HG03196 (cell line): ENCODE results near the gene RBBP8NL.

Source experiments
- ATAC-seq: cut with Tn5 transposase; IDR thresholded peaks from one replicate; pipeline ENCODE4 v1.9.1; 2021; ENCODE audit not compliant: unreplicated experiment

Gene RBBP8NL, protein sequence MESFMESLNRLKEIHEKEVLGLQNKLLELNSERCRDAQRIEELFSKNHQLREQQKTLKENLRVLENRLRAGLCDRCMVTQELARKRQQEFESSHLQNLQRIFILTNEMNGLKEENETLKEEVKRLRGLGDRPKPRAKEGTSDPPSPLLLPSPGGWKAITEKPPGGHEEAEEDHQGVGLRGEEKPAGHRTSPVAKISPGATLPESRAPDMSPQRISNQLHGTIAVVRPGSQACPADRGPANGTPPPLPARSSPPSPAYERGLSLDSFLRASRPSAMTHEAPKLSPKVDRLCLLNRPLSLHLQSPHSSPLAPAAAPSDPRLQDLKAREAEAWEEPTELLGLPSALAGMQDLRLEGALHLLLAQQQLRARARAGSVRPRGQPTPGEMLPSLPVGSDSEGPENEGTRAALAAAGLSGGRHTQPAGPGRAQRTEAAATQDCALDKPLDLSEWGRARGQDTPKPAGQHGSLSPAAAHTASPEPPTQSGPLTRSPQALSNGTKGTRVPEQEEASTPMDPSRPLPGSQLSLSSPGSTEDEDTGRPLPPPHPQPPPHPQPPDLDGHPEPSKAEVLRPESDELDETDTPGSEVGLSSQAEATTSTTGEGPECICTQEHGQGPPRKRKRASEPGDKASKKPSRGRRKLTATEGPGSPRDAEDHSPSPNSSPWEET

DNA sequence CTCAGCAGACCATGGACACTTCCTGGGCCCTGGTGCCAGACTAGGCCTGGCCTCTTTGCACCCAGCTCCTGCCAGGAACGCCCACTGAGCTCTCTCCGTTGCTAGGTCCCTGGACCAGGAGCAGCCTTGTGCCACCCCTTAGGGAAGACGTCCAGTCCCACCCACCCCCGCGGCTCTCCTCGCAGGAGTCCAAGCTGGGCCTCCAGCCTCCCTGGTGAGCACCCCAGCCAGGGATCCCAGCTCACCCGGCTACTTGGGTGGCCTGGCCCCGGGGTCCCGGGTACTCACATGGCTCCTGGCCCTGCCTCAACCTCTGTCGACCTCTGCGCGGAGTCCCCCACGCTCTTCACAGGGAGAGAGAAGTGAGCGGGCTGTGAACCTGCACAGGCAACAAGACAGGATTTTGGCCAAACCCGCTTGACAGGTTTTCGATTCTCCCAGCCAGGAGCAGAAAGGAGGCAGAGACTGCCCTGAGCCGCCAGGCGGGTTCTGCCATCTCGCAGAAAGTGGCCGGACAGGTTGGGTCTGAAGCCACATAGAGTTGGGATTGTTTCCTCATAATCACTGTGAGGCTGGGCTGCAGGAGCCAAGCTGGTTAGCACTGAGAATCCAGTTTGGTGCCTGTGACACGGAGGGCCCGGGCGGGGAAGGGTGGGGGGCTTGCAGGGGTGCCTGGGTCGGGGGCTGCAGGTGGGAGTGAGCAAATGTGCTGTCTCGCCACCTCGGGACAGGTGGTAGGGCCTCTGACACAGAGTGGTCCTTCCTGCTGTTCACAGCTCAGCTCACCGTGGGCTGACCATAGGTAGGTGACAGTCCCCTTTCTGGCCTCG is at the start of gene RBBP8NL:
Gene RBBP8NL (minus strand): TSS at position 368 of the 830 bp plus-strand sequence. CDS start 7,892 bp downstream, outside the sequence.
- ATAC-seq, result no peak

DNA sequence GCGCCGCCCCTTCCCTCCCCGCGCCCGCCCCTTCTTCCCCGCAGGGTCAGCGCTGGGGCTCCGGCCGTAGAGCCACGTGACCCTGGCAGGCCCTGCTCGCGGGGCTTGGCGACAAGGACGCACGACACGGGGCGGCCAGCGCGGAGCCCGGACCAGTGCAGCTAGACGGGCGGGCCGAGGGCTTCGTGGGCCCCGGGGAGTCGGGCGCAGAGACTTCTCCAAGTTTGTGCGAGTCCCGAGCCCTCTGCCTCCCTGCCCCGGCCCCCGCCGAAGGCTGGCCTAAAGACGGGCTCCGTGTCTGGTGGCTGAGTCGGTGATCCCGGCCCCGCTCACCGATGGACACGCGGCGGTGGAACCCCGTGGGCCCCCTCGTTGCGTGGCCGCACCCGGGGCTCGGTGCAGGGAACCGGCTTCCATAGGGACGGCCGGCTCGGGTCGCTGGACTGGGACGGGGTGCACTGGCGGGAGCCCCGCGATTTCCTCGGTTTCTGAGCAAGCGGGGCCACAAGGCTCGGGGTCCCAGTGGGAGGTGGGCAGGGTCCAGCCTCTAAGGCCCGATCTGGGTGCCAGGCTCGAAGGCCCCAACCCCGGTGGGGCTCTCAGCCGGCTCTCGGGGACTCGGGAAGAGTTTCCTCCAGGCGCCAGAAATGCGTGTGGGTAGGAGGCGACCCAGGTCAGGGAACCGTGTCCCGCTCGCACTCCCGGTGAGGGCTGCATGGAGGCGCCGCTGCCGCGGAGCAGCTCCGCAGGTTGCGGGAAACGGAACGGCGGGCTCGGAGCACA is 48.9 kb upstream of the RBBP8NL start:
- no peak for ATAC-seq

DNA sequence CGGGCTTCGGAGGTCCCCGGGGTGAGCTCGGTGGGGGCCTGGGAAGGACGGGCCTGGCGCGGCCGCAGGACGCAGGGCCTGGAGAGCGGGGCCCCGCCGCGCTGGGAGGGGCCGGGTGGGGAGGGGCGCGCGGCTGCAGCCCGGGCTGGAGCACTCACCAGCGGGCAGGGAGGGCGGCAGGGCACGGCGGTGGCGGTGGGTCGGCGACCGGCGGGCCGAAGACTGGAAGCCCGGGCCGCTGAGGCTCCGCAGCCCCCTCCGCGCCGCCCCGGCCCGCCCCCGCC is 48.4 kb upstream of the RBBP8NL start, which contains the start of gene GATA5:
Gene GATA5 (minus strand): TSS at position 224 of the 284 bp plus-strand sequence. CDS start 474 bp downstream, outside the sequence.
- ATAC-seq, result no peak

DNA sequence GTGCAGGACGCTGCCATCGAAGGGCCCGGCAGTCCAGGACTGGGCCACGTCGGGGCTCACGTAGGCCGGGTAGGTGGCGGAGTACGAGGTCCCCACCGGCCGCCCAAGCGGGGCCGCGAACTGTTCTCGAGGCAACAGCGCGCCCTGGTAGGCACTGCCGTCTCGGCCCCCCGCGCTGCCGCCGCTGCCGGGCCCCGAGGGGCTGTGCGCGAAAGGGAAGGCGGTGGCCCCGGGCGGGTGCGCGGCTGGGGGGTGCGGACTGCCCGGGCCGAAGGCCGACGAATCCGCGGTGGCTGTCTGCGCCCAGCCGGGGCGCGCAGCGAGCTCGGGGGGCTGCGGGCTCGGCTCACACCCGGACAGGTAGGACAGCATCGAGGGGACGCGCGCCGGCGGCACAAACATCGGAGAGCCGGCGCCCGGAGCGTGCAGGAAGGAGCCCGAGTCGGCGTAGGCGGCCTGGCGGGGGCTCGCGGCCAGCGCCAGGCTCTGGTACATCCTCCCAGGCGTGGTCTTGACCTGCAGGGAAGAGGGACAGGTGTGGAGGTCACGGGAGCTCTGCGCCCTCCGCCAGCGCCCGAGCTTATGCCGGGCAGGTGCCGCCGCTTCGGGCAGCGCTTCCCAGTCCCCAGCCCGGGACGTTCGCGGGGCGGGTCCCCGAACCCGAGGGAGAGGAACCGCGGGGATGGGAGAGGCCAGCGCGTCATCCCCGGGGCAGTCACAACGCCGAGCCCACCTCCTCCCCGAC is 47.9 kb upstream of the RBBP8NL start:
- ATAC-seq, result no peak

DNA sequence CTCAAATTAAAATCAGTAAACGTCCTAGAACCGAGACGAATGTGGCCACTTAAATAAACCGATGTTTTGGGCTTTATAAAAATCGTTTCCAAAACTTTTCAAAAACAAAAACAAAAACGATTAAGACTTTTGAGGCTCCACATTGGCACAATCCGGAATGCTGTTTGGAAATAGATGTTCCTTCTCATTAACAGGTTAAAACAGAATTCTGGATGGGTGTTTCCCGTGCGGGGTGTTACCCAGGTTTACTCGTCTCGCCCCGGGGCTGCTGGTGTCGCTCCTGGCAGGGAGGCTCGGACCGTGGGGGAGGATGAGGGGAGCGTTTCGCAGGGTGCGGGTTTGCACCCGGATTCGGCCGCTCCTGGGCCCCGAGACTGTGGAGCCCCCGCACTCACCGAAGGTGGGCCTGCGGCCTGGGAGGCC is 47.3 kb upstream of the RBBP8NL start:
- ATAC-seq, result no peak

DNA sequence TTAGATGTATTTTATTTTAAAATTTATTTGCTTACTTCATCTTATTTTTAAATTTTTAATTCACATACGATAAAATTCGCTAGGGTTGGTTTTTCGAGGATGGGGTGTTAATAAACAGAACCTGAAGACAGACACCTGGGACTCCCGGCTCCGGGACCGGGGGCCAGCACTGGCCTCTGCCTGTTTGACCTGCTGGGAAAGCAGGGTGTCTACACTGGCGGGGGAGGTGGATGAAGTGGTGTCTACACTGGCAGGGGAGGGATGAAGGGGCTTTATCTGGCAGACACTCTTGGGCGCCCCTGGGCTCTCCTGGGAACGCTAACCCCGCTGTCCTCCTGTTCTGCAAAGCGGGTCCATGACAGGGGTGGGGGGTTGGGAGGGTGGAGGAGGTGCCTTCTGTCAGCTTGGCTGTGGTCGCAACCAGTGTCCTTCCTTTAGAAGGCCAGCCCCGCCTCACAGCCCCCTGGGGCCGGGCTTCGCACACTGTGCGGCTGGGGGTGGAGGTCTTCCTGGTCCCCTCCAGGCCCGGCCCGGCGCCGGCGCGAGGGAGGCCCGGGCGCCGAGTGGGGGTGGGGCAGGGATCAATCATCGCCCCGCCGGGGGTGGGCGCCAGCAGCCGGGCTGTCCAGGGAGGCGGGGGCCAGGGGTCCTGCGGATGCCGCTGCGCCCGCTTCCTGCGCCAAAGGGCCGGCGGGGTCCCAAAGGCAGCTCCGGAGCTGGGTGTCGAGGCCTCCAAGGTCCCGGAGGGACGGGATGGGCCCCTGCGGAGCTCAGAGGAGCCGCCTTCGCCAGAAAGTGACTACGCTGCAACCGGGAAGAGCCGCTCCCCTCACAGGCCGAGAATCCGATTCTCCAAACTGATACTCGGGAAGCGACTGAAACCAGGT is 46.6 kb upstream of the RBBP8NL start:
- ATAC-seq, result no peak

DNA sequence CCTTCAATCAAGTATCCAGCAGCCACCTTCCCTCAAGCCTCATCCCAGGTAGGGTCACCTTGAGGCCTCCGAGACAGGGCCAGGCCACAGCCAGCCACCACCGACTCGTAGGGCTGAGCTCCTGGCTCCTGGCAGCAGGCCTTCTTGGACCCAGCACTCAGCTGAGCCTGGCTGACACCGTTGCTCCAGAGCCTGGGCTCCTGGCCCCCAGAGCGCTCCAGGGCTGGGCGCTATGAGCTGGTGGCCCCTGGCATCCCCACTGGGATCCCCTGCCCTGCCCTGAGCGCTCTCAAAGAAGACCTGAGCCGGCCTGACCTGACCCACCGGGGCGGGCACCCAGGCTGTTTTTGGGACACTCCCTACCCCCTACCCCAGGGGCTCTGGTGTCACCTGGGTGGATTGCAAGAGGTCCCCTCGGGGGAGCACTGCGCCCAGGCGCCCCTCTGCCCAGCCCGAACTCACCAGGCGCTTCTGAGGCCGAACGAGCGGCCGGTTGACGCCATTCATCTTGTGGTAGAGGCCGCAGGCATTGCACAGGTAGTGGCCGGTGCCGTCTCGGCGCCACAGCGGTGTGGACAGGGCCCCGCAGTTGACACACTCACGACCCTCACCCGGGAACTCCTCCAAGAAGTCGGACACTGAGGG is 45.7 kb upstream of the RBBP8NL start:
- ATAC-seq, result no peak

DNA sequence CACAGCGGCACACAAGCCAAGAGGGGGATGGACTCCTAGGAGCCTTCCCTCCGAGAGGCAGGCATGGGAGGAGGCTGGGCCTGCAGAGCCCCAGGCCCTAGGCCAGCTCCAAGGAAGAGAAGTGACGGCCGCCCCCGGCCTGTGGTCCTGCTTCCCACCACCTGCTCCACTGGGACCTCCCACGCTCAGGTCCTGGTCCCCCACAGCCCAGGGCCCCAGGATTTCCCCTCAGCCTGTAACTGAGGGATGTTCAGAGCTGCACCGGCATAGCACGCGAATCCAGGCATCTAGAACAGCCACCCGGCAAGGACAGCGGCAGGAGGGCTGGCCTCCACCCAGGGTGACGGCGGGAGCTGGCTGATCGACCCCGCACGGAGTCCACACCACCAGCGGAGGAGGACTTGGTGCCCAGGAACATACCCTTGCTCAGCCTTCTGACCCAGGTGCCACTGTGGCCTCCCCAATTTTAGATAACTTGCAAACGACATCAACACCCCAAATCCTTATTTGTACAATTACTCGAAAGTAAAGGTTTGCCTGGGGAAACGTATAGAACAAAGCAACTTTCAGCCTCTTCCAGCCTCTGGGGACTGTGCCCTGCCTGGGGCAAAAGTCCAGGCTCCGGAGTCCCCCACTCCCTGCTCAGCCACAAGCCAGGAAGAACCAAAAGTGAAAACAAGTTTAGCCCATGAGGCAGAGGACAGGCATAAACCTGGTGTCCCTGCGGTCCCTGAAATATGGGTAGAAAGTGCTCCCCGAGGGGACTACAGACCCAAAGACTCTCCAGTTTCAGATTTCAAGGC is 45.0 kb upstream of the RBBP8NL start:
- ATAC-seq, result no peak

DNA sequence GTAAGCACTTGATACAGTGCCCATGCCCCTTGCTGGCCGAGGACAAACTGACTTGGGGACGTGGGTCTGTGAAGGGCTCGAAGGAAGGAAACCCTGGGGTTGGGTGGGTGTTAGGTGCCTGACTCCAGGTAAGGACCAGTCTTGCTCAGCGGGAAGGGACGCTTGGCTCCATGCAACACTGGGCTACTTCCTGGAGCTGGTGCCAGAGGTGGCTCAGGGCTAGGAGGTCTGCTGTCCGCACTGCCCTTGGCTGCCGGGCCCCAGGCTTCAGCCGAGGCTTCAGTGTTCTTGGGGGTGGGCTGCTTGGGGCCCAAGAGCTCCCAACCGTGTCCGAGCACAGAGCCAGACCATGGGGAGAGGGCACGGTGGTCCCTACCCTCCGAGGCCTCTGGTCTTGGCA is 43.1 kb upstream of the RBBP8NL start:
- no peak for ATAC-seq

DNA sequence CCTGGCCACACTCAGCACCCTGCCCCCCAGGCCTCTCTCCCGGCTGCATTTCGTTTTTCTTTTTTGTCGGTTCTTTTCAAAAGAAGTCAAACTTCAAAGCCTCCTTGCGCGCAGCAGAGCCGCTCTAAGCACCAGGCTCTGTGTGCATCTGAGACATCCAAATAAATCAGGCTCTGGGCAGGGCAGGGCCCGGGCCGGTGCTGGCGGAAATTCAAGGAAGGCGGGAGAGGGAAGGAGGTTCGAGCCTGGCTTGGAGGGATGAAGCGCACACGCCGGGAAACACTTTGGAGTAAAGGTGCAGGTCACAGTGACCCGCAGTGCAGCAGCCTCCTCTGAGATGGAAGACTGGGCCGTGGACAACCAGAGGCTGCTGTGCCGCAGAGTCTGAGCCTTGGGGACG is 42.7 kb upstream of the RBBP8NL start:
- no peak for ATAC-seq

DNA sequence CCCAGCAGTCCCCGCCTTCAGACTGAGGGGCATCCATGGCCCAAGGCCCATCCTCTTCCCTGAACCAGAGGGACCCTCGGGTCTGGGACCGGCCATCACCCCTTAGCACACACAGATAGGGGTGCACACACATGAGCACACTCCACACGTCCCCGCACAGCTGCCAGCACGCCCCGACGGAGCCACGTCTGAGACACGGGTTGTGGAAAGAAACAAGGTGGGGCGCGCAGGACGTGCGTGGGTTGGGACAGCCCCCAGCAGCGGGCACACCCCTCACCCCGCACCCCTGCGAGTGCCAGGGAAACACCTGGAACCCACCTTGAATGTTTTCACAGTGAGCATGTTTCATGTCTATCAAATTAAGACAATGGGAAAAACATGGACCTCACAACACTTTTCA is 42.0 kb upstream of the RBBP8NL start:
- ATAC-seq, result no peak

DNA sequence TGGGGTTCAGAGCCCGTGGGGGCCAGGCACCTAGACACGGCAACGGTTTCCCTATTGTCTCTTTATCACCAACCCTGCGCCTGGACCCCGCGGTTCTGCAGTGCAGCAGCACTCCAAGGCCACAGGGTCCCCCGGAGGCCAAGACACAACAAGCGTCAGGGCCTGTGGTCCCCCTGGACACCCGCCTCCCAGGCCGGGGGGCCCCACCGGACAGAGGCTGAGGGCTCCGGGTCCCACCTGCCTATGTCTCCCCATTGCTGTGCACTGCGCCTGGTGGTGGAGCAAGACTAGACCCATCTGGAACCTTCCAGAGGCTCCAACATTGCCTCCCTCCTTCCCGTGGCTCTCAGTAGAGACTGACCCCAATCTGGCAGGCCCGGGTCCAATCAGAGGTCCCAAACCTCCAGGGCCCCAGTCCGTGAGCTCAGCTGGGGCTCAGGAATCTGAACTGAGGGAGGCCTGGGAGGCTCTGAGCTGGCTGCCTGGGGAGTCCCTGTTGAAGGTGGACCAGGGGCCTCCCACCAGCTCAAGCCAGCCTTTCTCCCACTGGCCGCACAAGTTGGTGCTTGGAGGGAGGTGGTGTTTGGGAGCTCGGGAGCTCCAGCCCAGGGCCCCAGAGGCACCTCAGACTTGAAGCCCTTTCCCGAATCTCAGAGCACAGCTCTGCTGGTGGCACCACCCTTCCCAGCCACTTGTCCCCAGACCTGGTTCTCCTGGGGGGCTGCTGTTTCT is 39.6 kb upstream of the RBBP8NL start:
- ATAC-seq, result no peak

DNA sequence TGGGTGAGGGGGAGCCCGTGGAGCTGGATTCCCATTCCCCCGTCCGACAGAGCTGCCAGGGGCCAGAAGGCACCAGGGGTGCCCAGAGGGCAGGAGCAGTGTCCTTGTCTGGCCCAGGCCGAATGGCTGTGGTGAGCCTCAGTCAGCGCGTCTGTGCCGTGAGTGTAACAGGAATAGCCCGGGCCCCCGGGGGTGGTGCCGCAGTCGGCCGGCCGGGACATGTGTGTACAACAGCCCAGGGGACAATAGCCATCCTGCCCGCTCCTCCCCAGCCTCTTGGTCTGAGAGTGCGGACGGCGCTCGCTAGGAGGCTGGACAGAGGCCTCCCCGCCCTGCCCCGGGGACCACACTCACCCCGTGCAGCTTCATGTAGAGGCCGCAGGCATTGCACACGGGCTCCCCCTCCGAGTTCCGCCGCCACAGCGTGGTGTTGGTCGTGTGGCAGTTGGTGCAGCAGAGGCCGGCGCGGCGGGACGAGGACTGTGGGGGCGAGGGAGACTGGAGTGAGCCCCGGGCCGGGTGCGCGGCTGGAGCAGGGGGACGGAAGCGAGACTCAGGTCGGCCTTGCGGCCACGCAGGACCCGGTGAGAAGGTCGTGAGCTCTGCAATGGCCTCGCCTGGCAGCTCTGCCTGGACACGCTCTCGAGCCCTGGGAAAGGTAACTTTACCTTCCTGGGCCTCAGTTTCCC is 38.9 kb upstream of the RBBP8NL start:
- no peak for ATAC-seq

DNA sequence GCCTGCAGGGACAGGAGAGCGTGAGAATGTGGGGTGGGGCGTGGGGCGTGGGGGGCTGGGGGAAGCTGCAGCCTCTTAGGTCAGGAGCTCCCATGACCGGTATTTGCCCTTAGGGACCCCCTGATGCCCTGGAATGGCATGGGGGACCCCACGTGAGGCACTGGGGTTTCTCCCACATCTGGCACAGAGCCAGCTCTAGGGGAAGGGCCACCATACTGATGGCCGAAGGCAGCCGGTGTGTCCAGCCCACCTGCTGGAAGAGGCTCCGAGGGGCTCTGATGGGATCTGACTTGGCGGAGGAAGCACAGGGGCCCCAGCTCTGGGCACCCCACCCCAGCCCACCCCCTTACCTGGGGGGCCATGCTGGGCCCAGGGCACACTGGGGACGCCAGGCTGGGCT is 37.7 kb upstream of the RBBP8NL start:
- ATAC-seq, result no peak

DNA sequence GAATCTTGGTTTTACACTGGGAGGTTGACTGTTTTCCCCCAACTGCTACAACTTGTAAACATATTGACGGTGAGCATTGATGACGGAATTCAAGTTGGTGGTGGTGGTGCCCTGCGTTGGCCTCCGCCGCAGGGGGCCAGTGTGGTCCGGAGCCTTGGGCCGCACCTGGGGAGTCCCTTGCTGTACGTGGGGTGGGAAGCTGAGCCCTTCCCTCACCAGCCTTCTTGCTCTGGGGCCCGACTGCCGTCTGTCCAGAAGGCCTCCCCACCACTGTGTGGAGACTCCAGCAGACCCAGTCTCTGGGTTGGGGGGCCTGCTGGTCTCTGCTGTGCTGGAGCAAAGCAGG is 37.1 kb upstream of the RBBP8NL start:
- ATAC-seq, result no peak

DNA sequence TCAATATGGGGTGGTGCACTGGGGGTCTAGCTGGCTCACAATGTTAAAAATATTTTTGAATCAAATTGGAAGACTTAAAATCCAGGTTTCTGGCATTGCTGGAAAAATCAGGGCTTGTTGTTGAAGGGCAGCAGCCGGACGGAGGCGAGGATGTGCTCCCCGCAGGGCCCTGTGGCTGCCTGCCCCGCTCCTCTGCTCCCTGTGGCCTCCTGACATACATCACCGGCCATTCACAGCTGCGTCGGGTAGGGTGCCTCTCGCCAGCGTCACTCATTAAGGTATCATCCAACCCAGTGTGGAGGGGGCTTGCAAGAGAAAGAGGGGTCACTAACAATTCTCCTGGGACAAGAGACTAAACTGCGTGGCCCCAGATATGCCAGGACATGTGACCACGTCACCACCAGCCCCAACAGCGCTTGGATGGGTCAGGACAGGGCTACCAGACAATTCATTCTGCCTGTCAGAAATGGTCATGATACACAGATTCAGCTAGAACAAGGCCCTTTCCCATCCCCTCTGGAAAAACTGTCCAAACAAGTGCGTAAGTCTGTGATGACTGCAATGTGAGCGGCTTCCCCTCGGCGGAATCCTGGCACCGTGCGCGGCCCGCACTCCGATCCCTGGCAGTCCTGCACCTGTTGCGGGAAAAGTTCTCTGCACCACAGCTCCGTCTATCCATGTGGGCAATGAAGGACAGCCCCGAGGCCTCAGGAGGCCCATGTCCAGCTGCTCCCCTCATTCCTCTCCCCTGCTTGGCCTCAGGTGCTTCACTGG is 36.5 kb upstream of the RBBP8NL start:
- ATAC-seq, result no peak
